ENCODE measurements around the gene NRN1L. TPM values are rescaled to one million over a fixed set of nuclear protein-coding genes. Genes with fewer than 3 reads are reported as not detected.

NRN1L gene
- total and polyA plus RNA-seq, 2 donors (not counting 1 experiment from before 2014, with no cell fraction given) = 0.10 to 0.17 TPM

- peaks cover 19% of the 10 kb centered on the region for H3K4me1 ChIP-seq (ENCODE audit: control insufficient read depth, extremely low read depth, insufficient read depth, low read length)
Measured at GRCh38 chr16:67847064-67847861, 37.4 kb upstream of the NRN1L start, which contains the start of gene CENPT. CENPT (minus strand) TSS chr16:67847693; CDS start chr16:67833859, 13,834 bp downstream.

GRCh38 chr16:67848118-67848517 is 36.6 kb upstream of the NRN1L start:
- TF ChIP-seq EZH2 (IDR thresholded peaks at IDR 0.05; ENCODE audit: low read length, missing control alignments) (no peak), CTCF (conservative IDR thresholded peaks at IDR 0.05 in 1 of 2, IDR thresholded peaks at IDR 0.05 in 1 of 2; ENCODE audit: low read depth in 1 of 2, low read length in 2 of 2) (no peak)
- peak overlapping the region; percentile 86 for H3K27ac ChIP-seq (ENCODE audit: insufficient read depth, low read length)
- H3K4me1 ChIP-seq (ENCODE audit: control insufficient read depth, extremely low read depth, insufficient read depth, low read length) = peaks cover 19% of the 10 kb centered on the region
- DNase-seq (ENCODE audit: low read depth in 2 of 2) = no peak
- peak overlapping the region; percentile 76 to 91 (median 77) for H3K4me3 ChIP-seq (replicated peaks in 1 of 4; ENCODE audit: control extremely low read depth in 1 of 4, insufficient read depth in 1 of 4, low read depth in 3 of 4, low read length in 4 of 4)
- peaks cover 69% of the 10 kb centered on the region for H3K79me2 ChIP-seq (ENCODE audit: control insufficient read depth, insufficient read depth, low read length)
- H2AFZ ChIP-seq (ENCODE audit: low read length) = no peak overlapping the region
- peak overlapping the region; percentile 92 for H3K4me2 ChIP-seq (ENCODE audit: extremely low read depth, insufficient read depth, low read length)
- peak overlapping the region; percentile 82 for H3K9ac ChIP-seq (ENCODE audit: insufficient read depth, low read length)
- H3K9me3 ChIP-seq (ENCODE audit: control insufficient read depth, insufficient read depth, low read depth, low read length) = no peaks in the 10 kb centered on the region
- no peaks in the 10 kb centered on the region for H4K20me1 ChIP-seq (ENCODE audit: control insufficient read depth, extremely low read depth, insufficient read depth, low read length)
- no peaks in the 10 kb centered on the region for H3K27me3 ChIP-seq (ENCODE audit: control insufficient read depth, insufficient read depth, low read length)
- H3K36me3 ChIP-seq (ENCODE audit: control insufficient read depth, insufficient read depth, low read length) = no peaks in the 10 kb centered on the region

More at GRCh38 chr16:67847064-67847861, 37.4 kb upstream of the NRN1L start, which contains the start of gene CENPT:
- Histone ChIP-seq H3K27ac (ENCODE audit: insufficient read depth, low read length) (peak within 1 kb of the TSS; percentile 86), H3K79me2 (ENCODE audit: control insufficient read depth, insufficient read depth, low read length) (peaks cover 68% of the 10 kb centered on the region), H3K9me3 (ENCODE audit: control insufficient read depth, insufficient read depth, low read depth, low read length) (no peaks in the 10 kb centered on the region), H3K4me3 (replicated peaks in 1 of 4; ENCODE audit: control extremely low read depth in 1 of 4, insufficient read depth in 1 of 4, low read depth in 3 of 4, low read length in 4 of 4) (peak within 1 kb of the TSS; percentile 76 to 91 (median 77)), H3K9ac (ENCODE audit: insufficient read depth, low read length) (peak within 1 kb of the TSS; percentile 82), H4K20me1 (ENCODE audit: control insufficient read depth, extremely low read depth, insufficient read depth, low read length) (no peaks in the 10 kb centered on the region), H2AFZ (ENCODE audit: low read length) (peak within 1 kb of the TSS; percentile 37), H3K4me2 (ENCODE audit: extremely low read depth, insufficient read depth, low read length) (peak within 1 kb of the TSS; percentile 92), H3K36me3 (ENCODE audit: control insufficient read depth, insufficient read depth, low read length) (no peaks in the 10 kb centered on the region), H3K27me3 (ENCODE audit: control insufficient read depth, insufficient read depth, low read length) (no peaks in the 10 kb centered on the region)
- peak in 1 of 2 donors; percentile 87 for DNase-seq (ENCODE audit: low read depth in 2 of 2)
- no peak for TF ChIP-seq CTCF (conservative IDR thresholded peaks at IDR 0.05 in 1 of 2, IDR thresholded peaks at IDR 0.05 in 1 of 2; ENCODE audit: low read depth in 1 of 2, low read length in 2 of 2)
- TF ChIP-seq EZH2 (IDR thresholded peaks at IDR 0.05; ENCODE audit: low read length, missing control alignments) = no peak

GRCh38 chr16:67853670-67854069 is 31.0 kb upstream of the NRN1L start:
- no peaks in the 10 kb centered on the region for H3K27me3 ChIP-seq (ENCODE audit: control insufficient read depth, insufficient read depth, low read length)
- H3K9me3 ChIP-seq (ENCODE audit: control insufficient read depth, insufficient read depth, low read depth, low read length) = no peaks in the 10 kb centered on the region
- DNase-seq (ENCODE audit: low read depth in 2 of 2) = no peak
- no peak overlapping the region for H3K4me2 ChIP-seq (ENCODE audit: extremely low read depth, insufficient read depth, low read length)
- H3K4me3 ChIP-seq (replicated peaks in 1 of 4; ENCODE audit: control extremely low read depth in 1 of 4, insufficient read depth in 1 of 4, low read depth in 3 of 4, low read length in 4 of 4) = no peak overlapping the region
- no peak overlapping the region for H3K27ac ChIP-seq (ENCODE audit: insufficient read depth, low read length)
- H3K4me1 ChIP-seq (ENCODE audit: control insufficient read depth, extremely low read depth, insufficient read depth, low read length) = peaks cover 15% of the 10 kb centered on the region
- H3K36me3 ChIP-seq (ENCODE audit: control insufficient read depth, insufficient read depth, low read length) = peaks cover 1% of the 10 kb centered on the region
- TF ChIP-seq EZH2 (IDR thresholded peaks at IDR 0.05; ENCODE audit: low read length, missing control alignments) (no peak), CTCF (conservative IDR thresholded peaks at IDR 0.05 in 1 of 2, IDR thresholded peaks at IDR 0.05 in 1 of 2; ENCODE audit: low read depth in 1 of 2, low read length in 2 of 2) (no peak)
- no peak overlapping the region for H2AFZ ChIP-seq (ENCODE audit: low read length)
- no peaks in the 10 kb centered on the region for H4K20me1 ChIP-seq (ENCODE audit: control insufficient read depth, extremely low read depth, insufficient read depth, low read length)
- H3K79me2 ChIP-seq (ENCODE audit: control insufficient read depth, insufficient read depth, low read length) = peaks cover 82% of the 10 kb centered on the region
- H3K9ac ChIP-seq (ENCODE audit: insufficient read depth, low read length) = no peak overlapping the region
